Ishikawa (cell line): ENCODE data around the gene MALRD1.

Experiments
- CEBPB ChIP-seq: IDR thresholded peaks from 2 replicates; pipeline ENCODE4 v1.6.1; 2012
- CREB1 ChIP-seq: IDR thresholded peaks from 2 replicates; pipeline ENCODE4 v1.6.1; 2012; ENCODE audit warnings: low read depth
- EGR1 ChIP-seq: IDR thresholded peaks from 2 replicates; pipeline ENCODE4 v1.6.1; 2012
- EP300 ChIP-seq: IDR thresholded peaks from 2 replicates; pipeline ENCODE4 v1.6.1; 2012; ENCODE audit warnings: borderline replicate concordance
- FOXM1 ChIP-seq: IDR thresholded peaks from 2 replicates; pipeline ENCODE4 v1.6.1; 2012; ENCODE audit warnings: low read depth, borderline replicate concordance
- NFIC ChIP-seq: IDR thresholded peaks from 2 replicates; pipeline ENCODE4 v1.6.1; 2012
- RAD21 ChIP-seq: IDR thresholded peaks from 2 replicates; pipeline ENCODE4 v1.6.1; 2012; ENCODE audit warnings: low read depth
- TAF1 ChIP-seq: IDR thresholded peaks from 2 replicates; pipeline ENCODE4 v1.6.1; 2012; ENCODE audit warnings: low read depth, mild to moderate bottlenecking
- TCF12 ChIP-seq: IDR thresholded peaks from 2 replicates; pipeline ENCODE4 v1.6.1; 2012; ENCODE audit warnings: low read depth
- TEAD4 ChIP-seq: IDR thresholded peaks from 2 replicates; pipeline ENCODE4 v1.6.1; 2012
- YY1 ChIP-seq: IDR thresholded peaks from 2 replicates; pipeline ENCODE4 v1.6.1; 2012; ENCODE audit warnings: low read depth
- ZBTB7A ChIP-seq: IDR thresholded peaks from 2 replicates; pipeline ENCODE4 v1.6.1; 2012; ENCODE audit warnings: low read depth
- TF ChIP-seq, protein P1 (sequence below): IDR thresholded peaks from 2 replicates; pipeline ENCODE4 v1.6.1; 2012
- TF ChIP-seq, protein P2 (sequence below): IDR thresholded peaks from 2 replicates; pipeline ENCODE4 v1.6.1; 2012
- TF ChIP-seq, protein P3 (sequence below): IDR thresholded peaks from 2 replicates; pipeline ENCODE4 v1.6.1; 2012; ENCODE audit warnings: low read depth, mild to moderate bottlenecking

MALRD1 gene

DNA sequence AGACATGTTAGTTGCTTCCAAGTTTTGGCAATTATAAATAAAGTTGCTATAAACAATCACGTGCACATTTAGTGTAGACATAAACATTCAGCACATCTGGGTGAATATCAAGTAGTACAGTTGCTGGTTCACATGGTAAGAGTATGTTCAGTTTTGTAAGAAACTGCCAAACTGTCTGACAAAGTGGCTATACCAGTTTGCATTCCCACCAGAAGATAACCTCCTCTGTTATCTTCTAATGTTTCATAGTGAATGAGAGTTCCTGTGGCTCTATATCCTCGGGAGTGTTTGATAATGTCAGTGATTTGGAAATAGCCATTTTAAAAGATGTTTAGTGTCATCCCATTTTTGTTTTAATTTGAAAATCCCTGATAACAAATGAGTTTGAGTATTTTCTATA is 508.1 kb downstream of the MALRD1 start:
- TF ChIP-seq TAF1 (no peak), FOXM1 (no peak), EGR1 (no peak), ZBTB7A (no peak)
- TF ChIP-seq, protein P1, sequence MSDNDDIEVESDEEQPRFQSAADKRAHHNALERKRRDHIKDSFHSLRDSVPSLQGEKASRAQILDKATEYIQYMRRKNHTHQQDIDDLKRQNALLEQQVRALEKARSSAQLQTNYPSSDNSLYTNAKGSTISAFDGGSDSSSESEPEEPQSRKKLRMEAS, result no peak
- TF ChIP-seq, protein P2, sequence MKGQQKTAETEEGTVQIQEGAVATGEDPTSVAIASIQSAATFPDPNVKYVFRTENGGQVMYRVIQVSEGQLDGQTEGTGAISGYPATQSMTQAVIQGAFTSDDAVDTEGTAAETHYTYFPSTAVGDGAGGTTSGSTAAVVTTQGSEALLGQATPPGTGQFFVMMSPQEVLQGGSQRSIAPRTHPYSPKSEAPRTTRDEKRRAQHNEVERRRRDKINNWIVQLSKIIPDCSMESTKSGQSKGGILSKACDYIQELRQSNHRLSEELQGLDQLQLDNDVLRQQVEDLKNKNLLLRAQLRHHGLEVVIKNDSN, result no peak

DNA sequence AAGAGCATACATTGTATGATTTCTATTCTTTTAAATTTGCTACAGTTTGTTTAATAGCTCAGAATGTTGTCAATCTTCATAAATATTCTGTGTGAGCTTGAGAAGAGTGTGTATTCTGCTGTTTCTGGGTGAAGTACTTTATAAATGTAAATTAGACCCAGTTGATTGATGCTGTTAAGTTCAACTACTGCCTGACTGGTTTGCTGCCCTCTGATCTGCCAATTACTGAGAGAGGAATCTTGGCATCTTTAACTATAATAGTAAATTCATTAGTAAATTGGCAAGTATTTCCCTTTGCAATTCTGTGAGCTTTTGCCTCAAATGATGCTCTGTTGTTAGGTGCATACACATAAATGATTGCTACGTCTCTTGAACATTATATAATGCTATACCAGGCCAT is 512.6 kb downstream of the MALRD1 start:
- TF ChIP-seq YY1, result no peak
- TF ChIP-seq, protein P2, result no peak
- no peak for TF ChIP-seq RAD21
- no peak for TF ChIP-seq ZBTB7A
- TF ChIP-seq TCF12, result no peak
- no peak for TF ChIP-seq EP300
- no peak for TF ChIP-seq CREB1
- TF ChIP-seq TAF1, result no peak
- TF ChIP-seq EGR1, result no peak
- no peak for TF ChIP-seq TEAD4
- TF ChIP-seq, protein P1, result no peak

DNA sequence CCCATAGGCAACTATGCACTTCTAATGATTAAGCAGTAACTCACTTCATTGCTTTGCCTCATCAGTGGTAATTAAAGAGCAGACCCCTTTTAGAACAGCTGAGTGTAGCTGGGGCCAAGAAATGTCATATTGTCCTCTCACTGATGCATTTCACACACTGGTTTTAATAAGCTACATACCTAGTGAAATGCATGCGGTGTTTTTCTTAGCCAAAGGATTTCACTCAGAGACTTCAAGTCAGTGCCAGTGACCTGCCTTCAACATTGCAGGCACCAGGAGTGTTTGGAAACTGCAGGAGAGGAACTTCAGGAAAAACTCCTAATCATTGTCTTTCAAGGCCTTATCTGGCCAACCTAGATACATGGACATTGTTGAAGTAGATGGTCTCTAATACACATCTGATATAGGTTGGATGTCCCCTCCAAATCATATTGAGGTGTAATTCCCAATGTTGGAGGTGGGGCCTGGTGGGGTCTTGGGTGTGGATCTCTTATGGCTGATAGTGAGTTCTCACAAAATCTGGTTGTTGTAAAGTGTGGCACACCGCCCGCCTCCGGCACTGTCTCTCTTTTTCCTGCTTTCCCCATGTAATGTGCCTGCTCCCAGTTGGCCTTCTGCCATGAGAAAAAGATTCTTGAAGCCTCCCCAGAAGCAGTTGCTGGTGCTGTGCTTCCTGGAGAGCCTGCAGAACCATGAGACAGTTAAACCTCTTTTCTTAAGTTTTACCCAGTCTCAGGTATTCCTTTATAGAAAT is 515.0 kb downstream of the MALRD1 start:
- no peak for TF ChIP-seq CEBPB
- TF ChIP-seq TAF1, result no peak
- no peak for TF ChIP-seq ZBTB7A
- no peak for TF ChIP-seq CREB1
- TF ChIP-seq, protein P3, sequence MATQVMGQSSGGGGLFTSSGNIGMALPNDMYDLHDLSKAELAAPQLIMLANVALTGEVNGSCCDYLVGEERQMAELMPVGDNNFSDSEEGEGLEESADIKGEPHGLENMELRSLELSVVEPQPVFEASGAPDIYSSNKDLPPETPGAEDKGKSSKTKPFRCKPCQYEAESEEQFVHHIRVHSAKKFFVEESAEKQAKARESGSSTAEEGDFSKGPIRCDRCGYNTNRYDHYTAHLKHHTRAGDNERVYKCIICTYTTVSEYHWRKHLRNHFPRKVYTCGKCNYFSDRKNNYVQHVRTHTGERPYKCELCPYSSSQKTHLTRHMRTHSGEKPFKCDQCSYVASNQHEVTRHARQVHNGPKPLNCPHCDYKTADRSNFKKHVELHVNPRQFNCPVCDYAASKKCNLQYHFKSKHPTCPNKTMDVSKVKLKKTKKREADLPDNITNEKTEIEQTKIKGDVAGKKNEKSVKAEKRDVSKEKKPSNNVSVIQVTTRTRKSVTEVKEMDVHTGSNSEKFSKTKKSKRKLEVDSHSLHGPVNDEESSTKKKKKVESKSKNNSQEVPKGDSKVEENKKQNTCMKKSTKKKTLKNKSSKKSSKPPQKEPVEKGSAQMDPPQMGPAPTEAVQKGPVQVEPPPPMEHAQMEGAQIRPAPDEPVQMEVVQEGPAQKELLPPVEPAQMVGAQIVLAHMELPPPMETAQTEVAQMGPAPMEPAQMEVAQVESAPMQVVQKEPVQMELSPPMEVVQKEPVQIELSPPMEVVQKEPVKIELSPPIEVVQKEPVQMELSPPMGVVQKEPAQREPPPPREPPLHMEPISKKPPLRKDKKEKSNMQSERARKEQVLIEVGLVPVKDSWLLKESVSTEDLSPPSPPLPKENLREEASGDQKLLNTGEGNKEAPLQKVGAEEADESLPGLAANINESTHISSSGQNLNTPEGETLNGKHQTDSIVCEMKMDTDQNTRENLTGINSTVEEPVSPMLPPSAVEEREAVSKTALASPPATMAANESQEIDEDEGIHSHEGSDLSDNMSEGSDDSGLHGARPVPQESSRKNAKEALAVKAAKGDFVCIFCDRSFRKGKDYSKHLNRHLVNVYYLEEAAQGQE, result no peak
- TF ChIP-seq FOXM1, result no peak
- TF ChIP-seq NFIC, result no peak

DNA sequence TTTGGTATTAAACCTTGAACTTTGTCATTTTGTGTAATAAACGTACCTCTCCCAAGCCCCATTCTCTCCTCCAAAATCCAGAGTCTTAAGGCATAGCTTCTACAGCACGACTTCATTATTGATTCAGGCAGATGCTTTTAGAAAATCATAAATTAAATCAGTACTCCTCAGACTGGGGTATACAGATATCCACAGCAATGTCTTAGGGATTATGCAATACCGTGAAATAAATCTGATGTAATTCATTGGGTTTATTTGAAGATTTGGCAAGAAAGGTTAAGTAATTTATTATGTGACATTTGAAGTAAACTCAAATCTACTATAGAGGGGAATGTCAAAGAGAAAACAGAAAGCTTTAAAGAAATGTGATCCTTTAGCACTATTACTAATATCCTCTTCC is 521.5 kb downstream of the MALRD1 start:
- TF ChIP-seq YY1, result no peak
- TF ChIP-seq RAD21, result no peak
- no peak for TF ChIP-seq EGR1
- TF ChIP-seq, protein P3, result no peak
- TF ChIP-seq EP300, result no peak
- no peak for TF ChIP-seq ZBTB7A
- TF ChIP-seq NFIC, result no peak
- no peak for TF ChIP-seq FOXM1
- no peak for TF ChIP-seq TEAD4

DNA sequence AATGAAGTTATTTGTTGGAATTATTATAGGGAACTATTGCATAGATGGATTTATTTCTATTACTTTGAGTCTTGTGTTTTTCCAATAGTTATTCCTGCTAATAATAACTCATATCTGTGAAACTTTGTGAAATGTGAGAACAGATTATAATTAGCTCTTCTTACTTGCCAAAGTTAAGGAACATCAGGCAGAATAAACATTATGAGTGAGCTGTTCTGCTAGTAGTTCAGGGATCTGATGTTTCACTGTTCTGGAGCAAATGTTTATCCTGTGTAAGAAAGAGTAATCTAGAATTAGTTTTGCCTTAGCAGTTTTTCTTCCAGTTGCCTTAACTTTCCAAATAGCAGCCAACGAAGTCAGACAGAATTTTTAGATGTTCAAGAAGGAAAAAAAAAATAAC is 522.4 kb downstream of the MALRD1 start:
- TF ChIP-seq ZBTB7A, result no peak
- TF ChIP-seq TAF1, result no peak
- TF ChIP-seq FOXM1, result no peak
- no peak for TF ChIP-seq YY1
- TF ChIP-seq, protein P1, result no peak
- no peak for TF ChIP-seq CEBPB
- TF ChIP-seq TEAD4, result no peak
- TF ChIP-seq EP300, result no peak
- TF ChIP-seq, protein P2, result no peak

DNA sequence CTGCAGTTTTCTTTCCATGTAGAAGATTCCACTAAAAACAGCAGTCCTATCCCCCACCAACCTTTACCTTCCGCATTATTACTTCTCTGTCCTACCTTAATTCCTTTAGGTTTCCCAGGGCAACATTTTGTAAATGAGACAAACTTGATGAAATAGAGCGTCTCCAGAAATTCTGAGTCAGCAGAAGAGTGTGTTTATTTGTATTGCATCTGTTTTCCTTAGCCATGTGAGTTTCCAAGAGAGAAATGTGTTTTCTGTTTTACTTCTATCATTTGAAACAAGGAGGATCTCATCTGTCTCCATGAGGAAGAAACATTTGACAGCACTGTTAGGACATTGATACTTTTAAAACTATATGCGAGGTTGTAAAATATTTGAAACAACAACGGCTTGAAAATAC is 523.5 kb downstream of the MALRD1 start:
- TF ChIP-seq EP300 (no peak), FOXM1 (no peak), TEAD4 (no peak), YY1 (no peak), TAF1 (no peak), RAD21 (no peak), TCF12 (no peak), CEBPB (no peak), ZBTB7A (no peak), EGR1 (no peak), NFIC (no peak), CREB1 (no peak)
- TF ChIP-seq, protein P2, result no peak
- TF ChIP-seq, protein P1, result no peak
- TF ChIP-seq, protein P3, result no peak
